DOHH2 (cell line): ENCODE measurements around the gene PLXNB1.

Source experiments
- H3F3A ChIP-seq: fragments of 200-600 bp; sonication (generic), shearing (Covaris generic); 2 replicates; pipeline ENCODE4 v1.6.0; 2016; ENCODE audit warnings: antibody characterized with exemption, mild to moderate bottlenecking; ENCODE audit not compliant: control insufficient read depth, insufficient read depth
- H3K27ac ChIP-seq: fragments of 200-600 bp; sonication (generic); 2 replicates; pipeline ENCODE4 v1.5.1; 2014; ENCODE audit warnings: low read depth, mild to moderate bottlenecking, low read length, moderate library complexity
- H3K27me3 ChIP-seq: fragments of 200-600 bp; sonication (generic); 2 replicates; pipeline ENCODE4 v1.6.1; 2014; ENCODE audit warnings: mild to moderate bottlenecking, low read length, mixed read lengths; ENCODE audit not compliant: control insufficient read depth
- H3K36me3 ChIP-seq: fragments of 200-600 bp; sonication (generic); 2 replicates; pipeline ENCODE4 v1.6.1; 2014; ENCODE audit warnings: mild to moderate bottlenecking, low read length, moderate library complexity, mixed read lengths; ENCODE audit not compliant: control insufficient read depth
- H3K4me1 ChIP-seq: fragments of 200-600 bp; sonication (generic); 2 replicates; pipeline ENCODE4 v1.6.1; 2014; ENCODE audit warnings: mild to moderate bottlenecking, low read length, mixed read lengths; ENCODE audit not compliant: control insufficient read depth
- H3K4me2 ChIP-seq: fragments of 200-600 bp; sonication (generic); 2 replicates; pipeline ENCODE4 v1.6.0; 2014; ENCODE audit warnings: mild to moderate bottlenecking, low read length, moderate library complexity
- H3K4me3 ChIP-seq: fragments of 200-600 bp; sonication (generic); 2 replicates; pipeline ENCODE4 v1.5.1; 2014; ENCODE audit warnings: mild to moderate bottlenecking, low read length, mixed read lengths
- H3K79me2 ChIP-seq: fragments of 200-600 bp; sonication (generic); 2 replicates; pipeline ENCODE4 v1.6.1; 2014; ENCODE audit warnings: mild to moderate bottlenecking, low read length, mixed read lengths; ENCODE audit not compliant: control insufficient read depth
- H3K9me2 ChIP-seq: fragments of 200-600 bp; sonication (generic); replicated peaks from 2 replicates; pipeline ENCODE4 v1.6.1; 2014; ENCODE audit warnings: mild to moderate bottlenecking, low read length, mixed read lengths; ENCODE audit not compliant: control insufficient read depth
- H3K9me3 ChIP-seq: fragments of 200-600 bp; sonication (generic); 2 replicates; pipeline ENCODE4 v1.6.1; 2014; ENCODE audit warnings: antibody characterized with exemption, low read length, mixed read lengths; ENCODE audit not compliant: control insufficient read depth, insufficient read depth
- H4K20me1 ChIP-seq: fragments of 200-600 bp; sonication (generic); 2 replicates; pipeline ENCODE4 v1.6.0; 2014; ENCODE audit warnings: low read depth, mild to moderate bottlenecking, antibody characterized with exemption, low read length, moderate library complexity; ENCODE audit not compliant: control insufficient read depth, insufficient read depth
- CTCF ChIP-seq: fragments of 200-600 bp; sonication (generic); IDR thresholded peaks from one replicate; pipeline ENCODE4 v1.5.1; 2014; ENCODE audit warnings: antibody characterized with exemption, mild to moderate bottlenecking, low read depth, low read length; ENCODE audit not compliant: poor library complexity, severe bottlenecking
- EZH2phosphoT487 ChIP-seq: fragments of 200-600 bp; sonication (generic); IDR thresholded peaks from 2 replicates; pipeline ENCODE4 v1.6.1; 2017; ENCODE audit warnings: borderline replicate concordance, mild to moderate bottlenecking, antibody characterized with exemption, low read length, moderate library complexity, mixed read lengths

Gene PLXNB1

DNA sequence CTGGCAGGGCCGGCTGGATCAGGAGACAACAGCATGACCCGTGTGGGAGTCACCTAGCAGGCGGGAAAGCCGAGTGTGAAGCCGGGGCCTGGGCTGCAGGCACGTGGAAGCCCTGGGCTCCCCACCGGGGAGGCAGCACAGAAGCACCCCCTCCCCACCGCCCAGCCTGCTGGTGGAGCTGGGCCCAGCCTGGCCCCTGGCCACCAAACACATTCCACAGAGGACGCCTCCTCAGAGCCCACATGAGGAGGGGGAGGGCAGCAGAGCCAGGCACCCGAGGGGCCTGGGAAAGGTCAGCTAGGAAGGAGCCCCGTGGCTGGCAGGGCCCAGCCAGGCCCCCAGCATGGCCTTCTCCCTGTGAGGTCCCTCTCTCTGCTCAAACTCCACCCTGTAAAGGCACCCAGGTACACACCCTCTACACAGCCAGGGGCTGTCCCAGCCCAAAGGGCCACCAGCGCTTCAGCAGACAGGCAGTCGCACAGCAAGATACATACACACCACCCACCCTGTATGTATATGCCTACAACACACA lies 4.5 kb downstream of the PLXNB1 start:
- H3K36me3 ChIP-seq = no peaks in the 10 kb centered on the region

GRCh38 chr3:48423883-48424695 lies 5.8 kb downstream of the PLXNB1 start:
- peaks cover 16% of the 10 kb centered on the region for H3K27me3 ChIP-seq
- TF ChIP-seq EZH2phosphoT487 = no peak
- no peak for TF ChIP-seq CTCF
- no peaks in the 10 kb centered on the region for H3K79me2 ChIP-seq
- H3K27ac ChIP-seq = no peak overlapping the region
- H3K4me2 ChIP-seq = no peak overlapping the region
- H4K20me1 ChIP-seq = no peaks in the 10 kb centered on the region
- no peaks in the 10 kb centered on the region for H3K9me2 ChIP-seq
- no peaks in the 10 kb centered on the region for H3K4me1 ChIP-seq
- no peak overlapping the region for H3K4me3 ChIP-seq
- no peaks in the 10 kb centered on the region for H3K9me3 ChIP-seq
- H3F3A ChIP-seq = no peaks in the 10 kb centered on the region
- H3K36me3 ChIP-seq = no peaks in the 10 kb centered on the region

More for the DNA sequence above, 4.5 kb downstream of the PLXNB1 start:
- no peaks in the 10 kb centered on the region for H3K79me2 ChIP-seq
- H3K4me2 ChIP-seq = no peak overlapping the region
- H3K27me3 ChIP-seq = peaks cover 16% of the 10 kb centered on the region
- H4K20me1 ChIP-seq = no peaks in the 10 kb centered on the region
- H3F3A ChIP-seq = no peaks in the 10 kb centered on the region
- no peaks in the 10 kb centered on the region for H3K9me2 ChIP-seq
- H3K27ac ChIP-seq = no peak overlapping the region
- no peak overlapping the region for H3K4me3 ChIP-seq
- TF ChIP-seq CTCF (no peak), EZH2phosphoT487 (no peak)
- peaks cover 7% of the 10 kb centered on the region for H3K4me1 ChIP-seq
- H3K9me3 ChIP-seq = no peaks in the 10 kb centered on the region

- Histone ChIP-seq H3K4me2 (no peak overlapping the region), H3K79me2 (no peaks in the 10 kb centered on the region), H3K4me1 (no peaks in the 10 kb centered on the region), H3K4me3 (no peak overlapping the region), H3K9me3 (no peaks in the 10 kb centered on the region), H3K9me2 (no peaks in the 10 kb centered on the region), H3K27ac (no peak overlapping the region), H3F3A (no peaks in the 10 kb centered on the region), H4K20me1 (no peaks in the 10 kb centered on the region), H3K27me3 (peaks cover 10% of the 10 kb centered on the region), H3K36me3 (no peaks in the 10 kb centered on the region)
- TF ChIP-seq EZH2phosphoT487 (no peak), CTCF (no peak)
These were observed 6.5 kb downstream of the PLXNB1 start for GRCh38 chr3:48423241-48423882.
